Esophagus squamous epithelium (tissue), 4 donors: ENCODE measurements around the gene HHATL.

Experiments
- POLR2A ChIP-seq, 4 donors: fragments of 450-650 bp; IDR thresholded peaks; one replicate each; pipeline ENCODE4 v1.6.1; 2017; ENCODE audit warnings: antibody characterized with exemption in 4 of 4, mild to moderate bottlenecking in 4 of 4, moderate library complexity in 3 of 4
- TF ChIP-seq, protein P1 (sequence below), 6 experiments: fragments of 450-650 bp in 4 of 6; fragments of 200-600 bp in 2 of 6; sonication (generic) in 2 of 6; IDR thresholded peaks; one replicate each; pipeline ENCODE4 v1.5.1; 2016 to 2019; ENCODE audit warnings: antibody characterized with exemption in 6 of 6, mild to moderate bottlenecking in 4 of 6, moderate library complexity in 4 of 6

DNA sequence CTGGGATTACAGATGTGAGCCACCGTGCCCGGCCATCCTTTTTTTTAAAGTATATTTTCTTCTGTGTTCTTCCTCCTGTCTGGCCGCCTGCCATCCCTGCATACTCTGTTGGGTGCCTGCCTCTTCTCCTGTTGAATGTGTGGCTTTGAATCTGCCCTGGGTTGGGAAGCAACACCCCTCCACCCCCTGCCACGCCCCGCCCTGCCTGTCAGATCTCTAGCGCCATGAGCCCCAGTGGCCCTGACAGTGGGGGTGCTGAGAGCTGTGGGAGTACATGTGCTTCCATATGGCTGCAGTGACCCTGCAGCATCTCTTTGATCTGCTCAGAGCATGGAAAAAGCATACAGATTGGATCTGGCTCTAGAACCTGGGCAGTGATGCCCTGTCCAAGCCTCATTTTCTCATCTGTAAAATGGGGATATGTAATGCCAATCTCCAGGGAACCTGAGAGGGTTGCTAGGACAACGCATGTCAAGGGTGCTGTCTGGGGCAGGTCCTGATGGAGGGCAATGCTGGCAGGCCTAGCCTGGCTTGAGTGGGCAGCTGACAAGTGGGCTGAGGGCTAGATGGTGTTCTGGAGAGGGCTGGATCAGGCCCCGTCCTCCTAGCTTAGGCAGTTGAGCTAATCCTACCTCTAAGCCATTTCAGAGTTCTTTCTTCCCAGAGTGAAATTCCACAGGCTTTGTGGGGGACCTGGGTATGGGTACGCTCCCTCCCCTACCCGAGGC is 46.6 kb upstream of the HHATL start:
- TF ChIP-seq, protein P1, sequence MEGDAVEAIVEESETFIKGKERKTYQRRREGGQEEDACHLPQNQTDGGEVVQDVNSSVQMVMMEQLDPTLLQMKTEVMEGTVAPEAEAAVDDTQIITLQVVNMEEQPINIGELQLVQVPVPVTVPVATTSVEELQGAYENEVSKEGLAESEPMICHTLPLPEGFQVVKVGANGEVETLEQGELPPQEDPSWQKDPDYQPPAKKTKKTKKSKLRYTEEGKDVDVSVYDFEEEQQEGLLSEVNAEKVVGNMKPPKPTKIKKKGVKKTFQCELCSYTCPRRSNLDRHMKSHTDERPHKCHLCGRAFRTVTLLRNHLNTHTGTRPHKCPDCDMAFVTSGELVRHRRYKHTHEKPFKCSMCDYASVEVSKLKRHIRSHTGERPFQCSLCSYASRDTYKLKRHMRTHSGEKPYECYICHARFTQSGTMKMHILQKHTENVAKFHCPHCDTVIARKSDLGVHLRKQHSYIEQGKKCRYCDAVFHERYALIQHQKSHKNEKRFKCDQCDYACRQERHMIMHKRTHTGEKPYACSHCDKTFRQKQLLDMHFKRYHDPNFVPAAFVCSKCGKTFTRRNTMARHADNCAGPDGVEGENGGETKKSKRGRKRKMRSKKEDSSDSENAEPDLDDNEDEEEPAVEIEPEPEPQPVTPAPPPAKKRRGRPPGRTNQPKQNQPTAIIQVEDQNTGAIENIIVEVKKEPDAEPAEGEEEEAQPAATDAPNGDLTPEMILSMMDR (IDR thresholded peaks at IDR 0.05), result no peak
- no peak for TF ChIP-seq POLR2A (IDR thresholded peaks at IDR 0.05)
